COLO668 (cell line): Measurements from ENCODE around the gene JAK3.

ENCODE experiments used
- DNase-seq: peaks from one replicate; lab custom pipeline; 2025; ENCODE audit not compliant: unreplicated experiment; lab: John Stamatoyannopoulos, UW

JAK3 gene

DNA sequence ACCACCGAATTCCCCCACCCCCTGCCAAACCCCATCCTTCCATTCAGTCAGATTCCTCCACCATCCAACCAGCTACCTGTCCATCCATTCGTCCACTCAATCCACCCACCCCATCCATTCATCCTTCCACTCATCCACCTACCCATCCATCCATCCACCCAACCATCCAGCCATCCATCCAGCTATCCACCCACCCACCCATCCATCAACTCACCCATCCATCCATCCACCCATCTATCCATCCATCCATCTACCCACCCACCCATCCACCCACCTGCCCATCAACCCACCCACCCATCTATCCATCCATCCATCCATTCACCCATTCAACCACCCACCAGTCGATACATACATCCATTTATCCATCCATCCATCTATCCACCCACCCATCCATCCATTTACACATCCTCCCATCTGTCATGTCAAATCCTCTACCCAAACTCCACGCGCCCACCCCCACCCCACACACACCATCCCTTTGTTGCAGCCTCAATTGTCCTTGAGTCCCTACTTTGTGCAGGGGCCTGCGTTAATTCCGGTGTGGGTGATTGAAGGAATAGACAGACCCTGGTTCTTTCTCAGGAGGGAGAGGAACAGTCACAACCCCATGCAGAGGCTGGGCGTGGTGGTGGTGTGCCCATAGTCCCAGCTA is 18.7 kb upstream of the JAK3 start:
- no peak for DNase-seq

DNA sequence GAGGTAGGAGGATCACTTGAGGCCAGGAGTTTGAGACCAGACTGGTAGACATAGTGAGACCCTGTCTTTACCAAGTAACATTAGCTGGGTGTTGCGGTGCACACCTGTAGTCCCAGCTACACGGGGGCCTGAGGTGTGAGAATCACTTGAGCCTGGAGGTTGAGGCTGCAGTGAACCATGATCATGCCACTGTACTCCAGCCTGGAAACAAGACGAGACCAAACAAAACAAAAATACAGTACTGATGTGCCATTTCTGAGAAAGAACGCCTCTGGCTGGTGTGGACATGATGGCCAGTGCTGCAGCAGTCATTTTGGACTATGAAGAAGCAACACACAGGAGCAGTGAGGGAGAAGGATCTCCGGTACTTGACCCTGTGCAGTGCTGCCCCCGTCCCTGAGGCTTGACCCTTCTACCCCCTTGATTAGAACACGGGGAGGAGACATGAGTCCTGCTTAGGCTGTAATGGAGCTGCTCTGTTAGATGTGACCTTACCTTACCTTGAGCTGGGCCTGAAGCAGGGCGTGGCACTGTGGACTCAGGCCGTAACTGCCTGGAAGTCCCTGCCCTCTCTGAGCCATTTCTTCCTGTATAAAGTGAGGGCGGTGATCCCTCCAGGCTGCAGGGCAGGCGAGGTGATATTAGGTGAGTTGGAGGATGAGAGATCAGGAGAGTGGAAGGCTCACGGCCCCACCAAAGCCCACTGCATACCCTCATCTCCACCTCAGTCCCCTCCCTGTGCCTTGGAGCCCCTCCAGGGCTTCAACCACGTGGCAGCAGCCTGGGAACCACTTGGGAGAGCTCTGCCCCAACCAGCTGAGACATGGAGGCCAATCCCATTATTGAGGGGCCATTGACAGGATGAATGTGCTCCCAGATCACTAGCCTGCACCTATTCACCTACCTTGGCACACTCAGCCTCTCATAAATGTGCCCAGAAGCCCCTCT is 17.9 kb upstream of the JAK3 start:
- peak; percentile 38 for DNase-seq

DNA sequence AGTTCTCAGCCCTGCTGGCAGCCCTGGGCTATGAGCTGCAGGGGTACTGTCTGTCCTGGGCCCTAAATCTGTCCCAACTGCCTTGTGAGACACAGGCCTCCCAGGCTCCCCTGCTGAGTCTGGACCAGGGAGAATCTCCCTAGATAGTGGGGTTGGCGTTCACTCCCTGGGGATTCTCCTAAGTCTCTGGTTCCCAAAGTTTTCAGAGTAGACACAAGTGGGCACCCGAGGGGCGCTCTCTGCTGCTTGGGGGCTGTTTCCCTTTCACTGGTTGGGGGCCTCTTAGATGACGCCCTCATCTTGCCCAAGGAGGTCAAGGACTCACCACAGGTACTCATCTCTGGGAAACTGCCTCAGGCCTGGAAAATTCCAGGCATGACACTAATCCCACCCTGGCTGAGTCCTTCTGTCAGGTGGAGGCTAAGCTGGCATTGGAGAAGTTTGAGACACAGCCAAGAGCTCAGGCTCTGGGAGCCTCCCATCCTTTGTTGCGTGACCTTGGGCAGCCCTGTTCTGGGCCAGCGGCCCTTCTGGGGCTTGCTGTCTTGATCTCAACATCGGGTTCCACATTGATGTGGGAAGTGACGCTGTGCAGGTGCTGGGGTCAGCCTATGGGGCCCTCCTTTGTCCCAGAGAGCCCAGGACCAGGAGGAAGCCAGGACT is 15.9 kb upstream of the JAK3 start:
- no peak for DNase-seq

DNA sequence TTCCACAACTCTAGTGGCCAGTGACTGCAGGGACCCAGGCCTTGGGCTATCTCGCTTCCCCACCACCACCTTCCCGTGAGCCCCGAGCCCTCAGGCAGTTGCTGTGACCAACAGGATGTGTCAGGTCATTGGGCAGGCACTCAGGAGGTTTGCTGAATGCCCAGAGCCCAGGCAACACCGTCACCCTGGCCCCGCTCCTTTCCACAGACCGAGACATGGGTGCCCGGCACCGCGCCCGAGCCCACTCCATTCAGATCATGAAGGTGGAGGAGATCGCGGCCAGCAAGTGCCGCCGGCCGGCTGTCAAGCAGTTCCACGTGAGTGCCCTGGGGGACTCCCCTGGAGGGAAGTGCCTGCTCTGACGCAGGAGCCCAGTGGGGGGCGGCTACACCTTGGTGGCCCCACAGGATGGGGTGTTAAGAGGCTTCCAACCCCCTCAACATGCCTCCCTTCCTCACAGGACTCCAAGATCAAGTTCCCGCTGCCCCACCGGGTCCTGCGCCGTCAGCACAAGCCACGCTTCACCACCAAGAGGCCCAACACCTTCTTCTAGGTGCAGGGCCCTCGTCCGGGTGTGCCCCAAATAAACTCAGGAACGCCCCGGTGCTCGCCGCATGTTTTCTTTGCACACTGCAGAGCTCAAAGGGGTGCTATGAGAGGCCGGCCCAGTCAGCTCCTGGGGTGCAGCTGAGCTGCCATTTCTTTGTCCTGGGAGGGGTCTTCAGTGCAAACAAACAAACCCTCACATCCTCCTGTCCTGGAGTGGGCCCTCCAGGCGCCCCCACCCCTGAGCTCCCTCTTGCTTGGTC is 15.1 kb upstream of the JAK3 start:
- DNase-seq: no peak

DNA sequence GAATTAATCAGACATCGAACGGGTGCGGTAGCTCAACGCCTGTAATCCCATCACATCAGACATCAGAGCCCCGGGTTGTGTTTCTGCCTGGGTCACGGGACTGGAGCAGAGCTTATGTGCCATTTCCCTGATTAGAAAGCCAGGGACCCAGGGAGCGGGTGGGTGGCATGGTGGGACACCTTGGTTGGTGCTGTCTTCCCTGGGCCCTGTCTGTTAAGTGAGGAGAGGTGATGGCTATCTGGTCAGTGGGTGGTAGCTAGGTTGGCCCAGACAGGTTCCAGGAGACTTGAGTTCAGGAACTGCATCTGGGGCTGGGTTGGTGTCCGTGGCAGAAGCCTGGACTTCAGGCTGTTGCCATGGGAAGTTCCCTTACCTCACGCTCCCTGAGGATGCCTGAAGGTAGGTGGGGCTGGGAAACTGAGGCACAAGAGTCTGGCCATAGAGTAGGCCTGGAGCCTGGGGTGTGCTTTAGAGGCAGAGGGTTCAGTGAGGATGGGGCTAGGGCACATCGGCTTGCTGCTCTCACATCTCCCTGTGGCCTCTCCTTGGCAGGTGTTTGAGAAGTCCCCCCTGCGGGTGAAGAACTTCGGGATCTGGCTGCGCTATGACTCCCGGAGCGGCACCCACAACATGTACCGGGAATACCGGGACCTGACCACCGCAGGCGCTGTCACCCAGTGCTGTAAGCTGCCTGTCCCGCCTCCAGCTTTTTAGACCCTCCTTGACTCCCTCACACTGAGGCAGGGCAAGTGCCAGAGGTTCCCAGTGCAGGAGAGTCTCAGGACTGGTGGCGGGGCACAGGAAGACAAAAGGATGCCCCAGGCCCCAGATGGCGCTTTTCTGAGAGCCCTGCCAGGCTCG is 14.0 kb upstream of the JAK3 start:
- no peak for DNase-seq

DNA sequence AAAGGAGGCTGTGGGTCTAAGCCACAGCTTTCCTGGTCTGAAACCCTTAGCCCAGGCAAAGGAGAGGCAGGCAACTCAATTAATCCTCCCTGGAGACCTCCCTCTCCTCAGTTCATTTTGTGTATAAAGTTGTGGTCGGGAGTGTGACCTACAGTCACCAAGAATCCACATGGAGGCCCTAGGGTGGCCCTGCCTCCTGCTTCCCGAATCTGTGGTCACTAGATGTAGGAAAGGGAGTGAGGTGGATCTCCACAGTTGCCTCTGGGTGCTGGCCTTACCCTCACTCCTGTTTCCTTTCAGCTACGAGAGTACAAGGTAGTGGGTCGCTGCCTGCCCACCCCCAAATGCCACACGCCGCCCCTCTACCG is 13.2 kb upstream of the JAK3 start:
- no peak for DNase-seq

GRCh38 chr19:17860331-17860992 is 12.7 kb upstream of the JAK3 start:
- DNase-seq: peak; percentile 13

GRCh38 chr19:17859533-17860330 is 11.9 kb upstream of the JAK3 start, which contains the start of gene RPL18A:
RPL18A (plus strand) TSS chr19:17859910; CDS start chr19:17859957, 47 bp downstream.
- peak; percentile 98 for DNase-seq

GRCh38 chr19:17855280-17856152 is 7.7 kb upstream of the JAK3 start:
- DNase-seq: peak; percentile 75

DNA sequence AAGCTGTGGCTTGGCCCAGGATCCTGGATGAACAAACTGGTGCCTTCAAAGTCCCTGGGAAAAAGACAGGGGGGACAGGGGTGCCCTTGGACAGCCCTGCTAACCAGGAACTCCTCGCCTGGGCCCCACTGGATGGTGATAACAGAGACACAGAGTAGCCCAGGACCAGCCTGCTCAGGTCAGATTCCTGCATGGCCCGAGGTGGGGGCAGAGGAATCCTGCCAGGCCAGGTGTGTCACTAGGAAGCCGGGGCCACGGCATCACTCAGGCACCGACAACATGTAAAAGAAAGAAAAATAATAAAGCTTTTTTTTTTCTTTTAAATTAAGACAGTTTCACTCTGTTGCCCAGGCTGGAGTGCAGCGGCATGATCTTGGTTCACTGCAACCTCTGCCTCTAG is 6.3 kb upstream of the JAK3 start:
- no peak for DNase-seq

DNA sequence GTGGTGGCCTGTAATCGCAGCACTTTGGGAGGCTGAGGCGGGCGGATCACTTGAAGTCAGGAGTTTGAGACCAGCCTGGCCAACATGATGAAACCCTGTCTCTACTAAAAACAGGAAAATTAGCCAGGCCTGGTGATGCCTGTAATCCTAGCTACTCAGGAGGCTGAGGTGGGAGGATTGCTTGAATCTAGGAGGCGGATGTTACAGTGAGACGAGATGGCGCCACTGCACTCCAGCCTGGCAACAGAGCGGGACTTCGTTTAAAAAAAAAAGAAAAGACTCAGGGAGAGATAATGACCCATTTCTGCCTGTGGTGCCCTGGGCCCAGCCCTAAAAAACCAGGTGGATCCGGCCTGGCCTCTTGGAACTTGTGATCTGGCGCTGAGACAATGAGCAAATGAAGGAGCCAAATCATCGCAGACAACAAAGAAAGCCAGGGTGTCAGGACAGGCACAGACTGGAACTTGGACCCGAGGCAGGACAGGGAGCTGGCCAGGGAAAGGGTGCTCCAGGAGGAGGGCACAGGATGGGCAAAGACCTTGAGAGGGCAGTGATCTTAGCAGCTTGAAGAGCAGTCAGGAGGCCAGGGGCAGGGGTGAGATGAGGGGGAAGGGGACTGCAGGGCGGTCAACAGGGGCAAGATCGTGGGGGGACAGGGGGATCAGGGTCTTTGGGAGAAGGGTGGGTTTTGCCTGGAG is 962 bp upstream of the JAK3 start:
- no peak for DNase-seq

GRCh38 chr19:17846146-17846545 is 1.6 kb downstream of the JAK3 start:
- DNase-seq: no peak

- no peak for DNase-seq
Observed at GRCh38 chr19:17843908-17844490, 3.8 kb downstream of the JAK3 start.

GRCh38 chr19:17843292-17843827 is 4.4 kb downstream of the JAK3 start:
- DNase-seq: no peak

- no peak for DNase-seq
Observed at GRCh38 chr19:17842663-17843291, 5.0 kb downstream of the JAK3 start.
